SH-SY5Y (cell line): ENCODE measurements around the gene NECAB2.

ENCODE experiments used
- GATA2 ChIP-seq: IDR thresholded peaks from 2 replicates; pipeline ENCODE4 v1.6.1; 2011; ENCODE audit warnings: mild to moderate bottlenecking, low read depth, low read length
- GATA3 ChIP-seq: IDR thresholded peaks from 2 replicates; pipeline ENCODE4 v1.6.1; 2011; ENCODE audit warnings: low read depth, mild to moderate bottlenecking, low read length, moderate library complexity

GRCh38 chr16:83994703-83995102 lies 26.7 kb downstream of the NECAB2 start:
- TF ChIP-seq GATA2 (no peak), GATA3 (no peak)
